Esophagus squamous epithelium (tissue), 5 donors: ENCODE results near the gene TRAM2. TPM values are rescaled to one million over a fixed set of nuclear protein-coding genes. Genes with fewer than 3 reads are reported as not detected.
"Not testable (repeated sequence)": the region's sequence is repeated elsewhere in the genome, so short reads cannot be mapped to it uniquely, and the experiment has no call there.

Source experiments
- DNase-seq: peaks from one replicate; lab custom pipeline; 2025; lab: John Stamatoyannopoulos, UW
- H3K27ac ChIP-seq, 4 donors: fragments of 200-600 bp; sonication (generic); one replicate each; pipeline ENCODE4 v1.5.1; 2016 to 2019; ENCODE audit warnings: mild to moderate bottlenecking in 1 of 4
- H3K27me3 ChIP-seq, 4 donors: fragments of 200-600 bp; sonication (generic); 1 replicate in 3 of 4; 2 replicates in 1 of 4; pipeline versions ENCODE4 v1.5.1 to v1.6.0; 2017 to 2021; ENCODE audit warnings: antibody characterized with exemption in 1 of 4
- H3K36me3 ChIP-seq, 3 donors: fragments of 200-600 bp; sonication (generic); one replicate each; pipeline ENCODE4 v1.5.1; 2016 to 2019
- H3K4me1 ChIP-seq, 3 donors: fragments of 200-600 bp; sonication (generic); one replicate each; pipeline ENCODE4 v1.5.1; 2017 to 2019
- H3K4me3 ChIP-seq, 4 donors: fragments of 200-600 bp; sonication (generic); 1 replicate in 3 of 4; 2 replicates in 1 of 4; pipeline ENCODE4 v1.5.1; 2016 to 2019; ENCODE audit warnings: mild to moderate bottlenecking in 2 of 4, moderate library complexity in 1 of 4
- H3K9me3 ChIP-seq, 3 donors: fragments of 200-600 bp; sonication (generic); one replicate each; pipeline ENCODE4 v1.5.1; 2016 to 2019
- POLR2A ChIP-seq, 4 donors: fragments of 450-650 bp; IDR thresholded peaks; one replicate each; pipeline ENCODE4 v1.6.1; 2017; ENCODE audit warnings: antibody characterized with exemption in 4 of 4, mild to moderate bottlenecking in 4 of 4, moderate library complexity in 3 of 4
- WGBS, 2 donors: methylation state at CpG; one replicate each; pipeline ENCODE4 v1.1.5; 2018; 5-methylcytosine and 5-hydroxymethylcytosine counted together
- intact Hi-C: fragments of 100-400 bp; cut with DNase I; formaldehyde crosslinking; loops from one replicate; pipeline ENCODE4 v1.15.0; 2022
- total RNA-seq, 4 donors: library from RNA; depleted of rRNA; stranded (reverse); fragments of >200 nt; gene quantifications; one replicate each; pipeline ENCODE4 v1.1.0, GENCODE V29; 2016
- TF ChIP-seq, protein P1 (sequence below), 6 experiments: fragments of 450-650 bp in 4 of 6; fragments of 200-600 bp in 2 of 6; sonication (generic) in 2 of 6; IDR thresholded peaks; one replicate each; pipeline ENCODE4 v1.5.1; 2016 to 2019; ENCODE audit warnings: antibody characterized with exemption in 6 of 6, mild to moderate bottlenecking in 4 of 6, moderate library complexity in 4 of 6
- donor health status: DM: yes; HTN: yes; CAD: no.

Gene TRAM2
- total RNA-seq, 4 donors from 2014 or later: 2.3 to 8.6 (median 5.3) TPM

DNA sequence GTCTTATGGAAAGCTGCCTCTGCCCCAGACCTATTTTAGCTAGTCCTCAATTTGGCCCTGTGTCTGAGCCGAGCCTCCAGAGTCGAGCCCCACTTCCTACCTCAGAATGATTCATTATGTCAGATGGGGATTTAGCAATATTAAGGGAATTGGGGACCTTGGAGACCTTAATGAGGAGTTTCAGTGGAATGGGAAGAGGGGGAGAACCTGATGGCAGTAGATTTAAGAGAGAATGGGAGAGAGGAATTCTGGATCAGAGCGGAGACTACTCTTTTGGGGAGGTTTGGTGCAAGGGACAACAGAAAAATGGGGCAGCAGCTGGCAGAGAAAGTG, 93.2 kb downstream of the TRAM2 start:
- intact Hi-C loops: no loop called here
- no peak for DNase-seq
- H3K4me3 ChIP-seq: no peak overlapping the region
- WGBS, 2 donors: 82 to 95% methylated on average over 3 of the region's 3 CpGs
- no peaks in the 10 kb centered on the region for H3K9me3 ChIP-seq
- H3K4me1 ChIP-seq: no peaks in the 10 kb centered on the region
- peaks cover 0 to 4% (median 0%) of the 10 kb centered on the region in 3 donors for H3K36me3 ChIP-seq
- TF ChIP-seq POLR2A (IDR thresholded peaks at IDR 0.05): no peak
- TF ChIP-seq, protein P1, sequence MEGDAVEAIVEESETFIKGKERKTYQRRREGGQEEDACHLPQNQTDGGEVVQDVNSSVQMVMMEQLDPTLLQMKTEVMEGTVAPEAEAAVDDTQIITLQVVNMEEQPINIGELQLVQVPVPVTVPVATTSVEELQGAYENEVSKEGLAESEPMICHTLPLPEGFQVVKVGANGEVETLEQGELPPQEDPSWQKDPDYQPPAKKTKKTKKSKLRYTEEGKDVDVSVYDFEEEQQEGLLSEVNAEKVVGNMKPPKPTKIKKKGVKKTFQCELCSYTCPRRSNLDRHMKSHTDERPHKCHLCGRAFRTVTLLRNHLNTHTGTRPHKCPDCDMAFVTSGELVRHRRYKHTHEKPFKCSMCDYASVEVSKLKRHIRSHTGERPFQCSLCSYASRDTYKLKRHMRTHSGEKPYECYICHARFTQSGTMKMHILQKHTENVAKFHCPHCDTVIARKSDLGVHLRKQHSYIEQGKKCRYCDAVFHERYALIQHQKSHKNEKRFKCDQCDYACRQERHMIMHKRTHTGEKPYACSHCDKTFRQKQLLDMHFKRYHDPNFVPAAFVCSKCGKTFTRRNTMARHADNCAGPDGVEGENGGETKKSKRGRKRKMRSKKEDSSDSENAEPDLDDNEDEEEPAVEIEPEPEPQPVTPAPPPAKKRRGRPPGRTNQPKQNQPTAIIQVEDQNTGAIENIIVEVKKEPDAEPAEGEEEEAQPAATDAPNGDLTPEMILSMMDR (IDR thresholded peaks at IDR 0.05): no peak
- no peaks in the 10 kb centered on the region for H3K27me3 ChIP-seq
- H3K27ac ChIP-seq: no peak overlapping the region

DNA sequence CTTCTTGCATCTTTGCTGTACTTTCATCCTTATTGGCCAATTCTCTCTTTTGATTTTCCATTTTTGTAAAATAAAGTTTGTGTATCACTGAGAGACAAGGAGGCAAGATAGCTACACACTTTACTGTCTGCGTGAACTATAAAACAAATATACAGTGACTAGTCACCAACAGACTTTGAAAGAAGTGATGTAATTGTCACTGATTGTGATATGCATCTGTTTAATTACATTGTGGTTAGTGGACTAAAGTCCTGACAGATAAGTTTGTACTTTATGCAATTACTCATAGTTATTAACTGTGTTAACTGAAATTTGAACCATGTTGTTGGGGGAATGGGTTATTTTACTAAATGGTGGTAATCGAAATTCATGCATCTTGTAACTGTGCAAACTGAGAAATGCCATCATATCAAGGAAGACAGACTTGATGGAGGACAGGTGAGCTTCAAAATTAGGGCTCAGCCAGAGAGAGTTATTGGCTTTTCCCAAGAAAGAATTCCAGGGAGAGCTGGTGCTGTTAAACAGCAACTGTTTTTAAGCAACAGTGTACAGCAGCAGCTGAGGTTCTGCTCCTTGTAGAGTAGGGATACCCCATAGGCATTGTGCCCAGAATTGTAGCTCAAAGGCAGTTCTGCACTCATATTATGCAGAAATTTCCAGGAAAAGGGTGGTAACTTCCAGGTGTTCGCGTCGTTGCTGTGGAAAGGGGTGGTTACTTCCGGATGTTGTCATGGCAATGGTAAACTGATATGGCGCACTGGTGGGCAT, 93.8 kb downstream of the TRAM2 start:
- H3K9me3 ChIP-seq: no peaks in the 10 kb centered on the region
- WGBS, 2 donors: 83 to 88% methylated on average over 7 of the region's 7 CpGs
- DNase-seq: no peak
- intact Hi-C loops: no loop called here
- H3K4me1 ChIP-seq: no peaks in the 10 kb centered on the region
- no peak overlapping the region for H3K4me3 ChIP-seq
- no peak overlapping the region for H3K27ac ChIP-seq
- no peaks in the 10 kb centered on the region for H3K27me3 ChIP-seq
- TF ChIP-seq, protein P1 (IDR thresholded peaks at IDR 0.05): no peak
- no peak for TF ChIP-seq POLR2A (IDR thresholded peaks at IDR 0.05)
- H3K36me3 ChIP-seq: peaks cover 0 to 4% (median 0%) of the 10 kb centered on the region in 3 donors

DNA sequence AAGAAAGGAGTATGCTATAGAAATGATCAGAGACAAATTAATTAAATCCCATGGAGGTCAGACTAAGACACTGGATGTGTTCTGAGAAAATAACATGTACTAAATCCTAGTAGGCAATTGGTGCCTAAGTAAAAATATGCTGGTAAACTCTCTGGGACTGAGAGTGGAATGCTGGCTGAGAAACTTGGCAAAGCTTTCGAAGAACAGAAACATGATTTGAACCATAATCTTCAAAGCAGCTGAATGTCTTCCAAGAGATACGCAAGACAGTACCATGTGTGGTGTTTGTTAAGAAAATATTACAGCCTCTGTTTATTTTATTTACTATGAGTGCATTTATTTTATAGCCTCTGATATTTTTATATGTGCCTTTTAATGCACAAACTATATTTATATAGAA, 101.6 kb downstream of the TRAM2 start:
- intact Hi-C loops: no loop called here
- Histone ChIP-seq H3K27ac (no peak overlapping the region), H3K4me3 (no peak overlapping the region), H3K9me3 (no peaks in the 10 kb centered on the region), H3K36me3 (peaks cover 0 to 4% (median 0%) of the 10 kb centered on the region in 3 donors), H3K27me3 (no peaks in the 10 kb centered on the region), H3K4me1 (no peaks in the 10 kb centered on the region)
- no peak for TF ChIP-seq POLR2A (IDR thresholded peaks at IDR 0.05)
- no peak for DNase-seq
- 71 to 77% methylated on average over 2 of the region's 2 CpGs for WGBS, 2 donors

DNA sequence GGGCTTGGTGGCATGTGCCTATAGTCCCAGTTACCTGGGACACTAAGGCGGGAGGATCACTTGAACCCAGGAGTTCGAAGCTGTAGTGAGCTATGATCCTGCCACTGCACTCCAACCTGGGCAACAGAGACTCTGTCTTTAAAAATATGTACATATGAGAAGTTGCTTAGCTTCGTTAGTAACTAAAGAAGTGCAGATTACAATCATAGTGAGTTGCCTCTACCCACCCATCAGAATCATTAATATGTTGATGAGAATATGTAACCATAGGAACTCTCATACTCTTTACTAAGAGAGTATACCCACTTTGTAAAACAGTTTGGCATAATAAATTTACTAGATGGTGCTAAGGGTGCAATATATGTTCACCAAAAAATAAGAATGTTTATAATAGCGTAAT, 102.7 kb downstream of the TRAM2 start:
- Histone ChIP-seq H3K27ac (no peak overlapping the region), H3K9me3 (no peaks in the 10 kb centered on the region), H3K36me3 (no peaks in the 10 kb centered on the region), H3K4me3 (no peak overlapping the region), H3K4me1 (no peaks in the 10 kb centered on the region), H3K27me3 (no peaks in the 10 kb centered on the region)
- TF ChIP-seq POLR2A (IDR thresholded peaks at IDR 0.05): no peak
- TF ChIP-seq, protein P1 (IDR thresholded peaks at IDR 0.05): no peak
- intact Hi-C loops: no loop called here
- WGBS, 2 donors: 93 to 94% methylated on average over 4 of the region's 4 CpGs
- no peak for DNase-seq

DNA sequence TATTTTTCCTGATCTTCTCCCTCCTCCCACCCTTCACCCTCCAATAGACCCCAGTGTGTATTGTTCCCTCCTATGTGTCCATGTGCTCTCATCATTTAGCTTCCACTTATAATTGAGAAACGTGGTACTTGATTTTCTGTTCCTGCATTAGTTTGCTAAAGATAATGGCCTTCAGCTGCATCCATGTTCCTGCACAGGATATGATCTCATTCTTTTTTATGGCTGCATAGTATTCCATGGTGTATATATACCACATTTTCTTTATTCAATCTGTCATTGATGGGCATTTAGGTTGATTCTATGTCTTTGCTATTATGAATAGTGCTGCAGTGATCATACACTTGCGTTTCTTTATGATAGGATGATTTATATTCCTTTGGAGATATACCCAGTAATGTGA, 115.7 kb downstream of the TRAM2 start:
- H3K27ac ChIP-seq, H3K4me1 ChIP-seq, H3K4me3 ChIP-seq, H3K9me3 ChIP-seq, intact Hi-C loops, H3K36me3 ChIP-seq, H3K27me3 ChIP-seq, DNase-seq: not testable (repeated sequence)
- WGBS, 2 donors: 85 to 88% methylated on average over 2 of the region's 2 CpGs

DNA sequence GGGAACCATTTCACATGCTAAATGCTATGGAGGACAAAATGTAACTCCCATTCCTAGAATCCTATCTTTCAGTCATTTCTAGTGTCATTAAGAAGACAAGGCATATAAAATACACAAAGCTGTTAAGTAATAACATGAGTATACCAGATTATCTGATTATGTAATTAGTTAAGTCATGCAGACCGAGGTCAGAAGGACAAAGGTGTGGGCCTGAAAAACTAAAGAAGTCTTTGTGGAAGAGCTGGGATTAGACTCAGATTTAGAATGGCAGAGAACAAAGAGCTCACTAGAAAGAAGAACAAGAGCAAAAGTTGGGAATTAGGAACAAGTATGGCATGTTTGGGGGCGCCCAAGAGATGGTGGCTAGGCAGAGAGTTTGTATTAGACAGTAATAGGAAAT, 119.8 kb downstream of the TRAM2 start:
- H3K27me3 ChIP-seq: no peaks in the 10 kb centered on the region
- 72 to 84% methylated on average over 2 of the region's 2 CpGs for WGBS, 2 donors
- H3K9me3 ChIP-seq: no peaks in the 10 kb centered on the region
- H3K4me3 ChIP-seq: no peak overlapping the region
- no peak overlapping the region for H3K27ac ChIP-seq
- no peaks in the 10 kb centered on the region for H3K36me3 ChIP-seq
- H3K4me1 ChIP-seq: peaks cover 0 to 4% (median 0%) of the 10 kb centered on the region in 3 donors
- TF ChIP-seq POLR2A (IDR thresholded peaks at IDR 0.05): no peak
- TF ChIP-seq, protein P1 (IDR thresholded peaks at IDR 0.05): no peak
- intact Hi-C loops: no loop called here
- no peak for DNase-seq
